Measurements from ENCODE around the gene PPP1R2C. TPM values are rescaled to one million over a fixed set of nuclear protein-coding genes. Genes with fewer than 3 reads are reported as not detected.

The PPP1R2C gene
- total and polyA plus RNA-seq, 12 donors, result not detected

- no peak overlapping the region for H3K27ac ChIP-seq
- WGBS, 4 donors, result 83 to 94% (median 87%) methylated on average over 2 of the region's 2 CpGs
- DNase-seq, result no peak
- H3K36me3 ChIP-seq (replicated peaks in 1 of 2), result no peaks in the 10 kb centered on the region
- TF ChIP-seq POLR2A (IDR thresholded peaks at IDR 0.05), result no peak
- TF ChIP-seq, protein P1, sequence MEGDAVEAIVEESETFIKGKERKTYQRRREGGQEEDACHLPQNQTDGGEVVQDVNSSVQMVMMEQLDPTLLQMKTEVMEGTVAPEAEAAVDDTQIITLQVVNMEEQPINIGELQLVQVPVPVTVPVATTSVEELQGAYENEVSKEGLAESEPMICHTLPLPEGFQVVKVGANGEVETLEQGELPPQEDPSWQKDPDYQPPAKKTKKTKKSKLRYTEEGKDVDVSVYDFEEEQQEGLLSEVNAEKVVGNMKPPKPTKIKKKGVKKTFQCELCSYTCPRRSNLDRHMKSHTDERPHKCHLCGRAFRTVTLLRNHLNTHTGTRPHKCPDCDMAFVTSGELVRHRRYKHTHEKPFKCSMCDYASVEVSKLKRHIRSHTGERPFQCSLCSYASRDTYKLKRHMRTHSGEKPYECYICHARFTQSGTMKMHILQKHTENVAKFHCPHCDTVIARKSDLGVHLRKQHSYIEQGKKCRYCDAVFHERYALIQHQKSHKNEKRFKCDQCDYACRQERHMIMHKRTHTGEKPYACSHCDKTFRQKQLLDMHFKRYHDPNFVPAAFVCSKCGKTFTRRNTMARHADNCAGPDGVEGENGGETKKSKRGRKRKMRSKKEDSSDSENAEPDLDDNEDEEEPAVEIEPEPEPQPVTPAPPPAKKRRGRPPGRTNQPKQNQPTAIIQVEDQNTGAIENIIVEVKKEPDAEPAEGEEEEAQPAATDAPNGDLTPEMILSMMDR (IDR thresholded peaks at IDR 0.05), result no peak
- H3K9me3 ChIP-seq (replicated peaks in 1 of 3), result no peaks in the 10 kb centered on the region
- intact Hi-C loops (cut with DNase I), result no loop called here
- no peaks in the 10 kb centered on the region for H3K4me1 ChIP-seq (replicated peaks in 1 of 2)
- no peaks in the 10 kb centered on the region for H3K27me3 ChIP-seq
- H3K4me3 ChIP-seq, result no peak overlapping the region
Measured at GRCh38 chrX:42735250-42735649, 42.7 kb downstream of the PPP1R2C start.

DNA sequence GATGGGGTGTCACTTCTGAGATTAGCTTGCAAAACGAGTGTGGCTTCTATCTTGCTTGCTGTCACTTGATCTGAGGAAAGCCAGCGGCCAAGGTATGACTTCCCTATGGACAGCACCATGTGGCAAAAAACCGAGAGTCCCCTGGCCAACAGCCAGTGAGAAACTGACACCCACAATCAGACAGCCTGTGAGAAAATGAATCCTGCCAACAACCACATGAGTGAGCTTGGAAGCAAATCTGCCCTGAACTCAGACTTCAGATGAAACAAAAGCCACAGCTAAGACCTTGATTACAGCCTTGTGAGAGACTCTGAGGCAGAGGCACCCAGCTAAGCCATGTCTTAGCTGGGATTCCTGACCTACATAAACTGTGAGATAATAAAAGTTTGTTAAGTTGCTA lies 45.5 kb downstream of the PPP1R2C start:
- Histone ChIP-seq H3K9me3 (replicated peaks in 1 of 3) (no peaks in the 10 kb centered on the region), H3K4me1 (replicated peaks in 1 of 2) (no peaks in the 10 kb centered on the region), H3K27ac (peak overlapping the region in 2 of 5 donors; percentile 17 to 30), H3K4me3 (no peak overlapping the region), H3K27me3 (no peaks in the 10 kb centered on the region), H3K36me3 (replicated peaks in 1 of 2) (no peaks in the 10 kb centered on the region)
- intact Hi-C loops (cut with DNase I), result no loop called here
- TF ChIP-seq POLR2A (IDR thresholded peaks at IDR 0.05), result no peak
- TF ChIP-seq, protein P1 (IDR thresholded peaks at IDR 0.05), result no peak
- WGBS, 4 donors, result 0 to 49% (median 32%) methylated on average over 1 to 3 of the region's 3 CpGs
- peak; percentile 19 to 63 (median 48) for DNase-seq

Measured in adrenal gland (tissue), 12 donors.